Tibial nerve (tissue), 4 donors: ENCODE measurements around the gene PTCD1.

Experiments used
- CTCF ChIP-seq, 5 experiments: fragments of 200-600 bp in 3 of 5; fragments of 450-650 bp in 2 of 5; sonication (generic) in 3 of 5; IDR thresholded peaks; one replicate each; pipeline ENCODE4 v1.5.1; 2016 to 2019; ENCODE audit warnings: antibody characterized with exemption in 5 of 5, mild to moderate bottlenecking in 3 of 5, moderate library complexity in 2 of 5
- EP300 ChIP-seq, 2 donors: sonication (generic); formaldehyde crosslinking; IDR thresholded peaks; one replicate each; pipeline ENCODE4 v1.6.1; 2017; ENCODE audit warnings: antibody characterized with exemption in 2 of 2, mild to moderate bottlenecking in 1 of 2
- POLR2A ChIP-seq, 2 donors: fragments of 450-650 bp; IDR thresholded peaks; one replicate each; pipeline ENCODE4 v1.6.1; 2017; ENCODE audit warnings: antibody characterized with exemption in 2 of 2, mild to moderate bottlenecking in 2 of 2, moderate library complexity in 2 of 2

- TF ChIP-seq CTCF (IDR thresholded peaks at IDR 0.05) (no peak), POLR2A (IDR thresholded peaks at IDR 0.05) (no peak), EP300 (IDR thresholded peaks at IDR 0.05) (no peak)
Observed at GRCh38 chr7:99385564-99385963, 53.0 kb downstream of the PTCD1 start.
